HG03342 (cell line): ENCODE measurements around the gene SELENOI.
"Not testable (repeated sequence)": the region's sequence is repeated elsewhere in the genome, so short reads cannot be mapped to it uniquely, and the experiment has no call there.

Source experiments
- ATAC-seq: cut with Tn5 transposase; IDR thresholded peaks from one replicate; pipeline ENCODE4 v1.9.1; 2021; ENCODE audit warnings: mild to moderate bottlenecking, moderate library complexity; ENCODE audit not compliant: unreplicated experiment

Gene SELENOI

DNA sequence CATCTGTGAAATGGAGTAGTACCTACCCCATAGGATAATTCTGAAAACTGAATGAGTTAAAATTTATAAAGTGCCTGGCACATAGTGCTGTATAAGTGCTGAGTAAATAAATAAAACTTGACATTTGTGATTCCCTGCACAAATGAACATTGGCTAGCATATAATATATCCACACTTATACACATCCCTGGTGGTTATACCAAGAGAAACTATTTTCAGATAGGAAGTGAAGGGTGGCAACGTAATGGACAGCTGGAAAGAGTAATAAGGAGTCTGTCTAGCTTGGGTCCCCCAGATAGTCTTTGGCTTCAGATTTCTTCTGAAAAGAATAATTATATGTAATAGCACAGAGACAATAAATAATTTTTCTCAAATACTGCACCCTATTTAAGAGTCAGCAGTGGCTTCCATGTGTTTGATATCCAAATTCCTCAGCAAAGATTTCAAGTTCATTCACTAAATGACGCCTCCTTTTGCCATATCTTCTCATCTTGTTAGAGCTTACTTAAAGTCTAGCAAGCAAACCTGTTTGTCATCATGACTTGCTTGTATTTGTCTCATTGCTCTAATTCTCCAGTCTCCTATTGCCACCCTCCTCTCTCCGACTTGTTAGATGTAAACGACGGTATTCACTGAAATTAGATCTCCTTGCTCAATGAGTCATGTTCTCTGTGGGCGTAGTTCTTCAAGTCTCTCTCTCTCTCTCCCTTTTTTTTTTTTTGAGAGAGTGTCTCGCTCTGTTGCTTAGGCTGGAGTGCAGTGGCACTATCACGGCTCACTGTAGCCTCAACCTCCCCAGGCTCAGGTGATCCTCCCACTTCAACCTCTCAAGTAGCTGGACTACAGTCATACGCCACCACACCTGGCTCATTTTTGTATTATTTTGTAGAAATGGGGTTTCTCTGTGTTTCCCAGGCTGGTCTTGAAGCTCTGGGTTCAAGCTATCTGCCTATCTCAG, 9.4 kb downstream of the SELENOI start:
- ATAC-seq, result no peak

DNA sequence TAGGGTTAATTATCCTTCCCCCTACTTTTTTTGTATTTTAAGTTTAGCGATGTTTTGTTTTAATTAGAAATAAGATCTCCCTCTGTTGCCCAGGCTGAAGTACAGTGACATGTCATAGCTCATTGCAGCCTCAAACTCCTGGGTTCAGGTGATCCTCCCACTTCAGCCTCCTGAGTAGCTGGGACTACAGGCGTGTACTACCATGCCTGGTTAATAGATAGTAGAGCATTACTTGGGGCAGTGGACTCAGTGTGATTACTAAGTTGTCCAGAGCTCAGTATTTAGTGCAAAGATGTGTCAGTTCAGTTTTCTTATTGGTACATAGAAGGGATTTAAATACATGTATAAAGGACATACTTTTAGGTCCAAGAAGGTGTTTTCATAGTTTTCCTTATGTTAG, 10.2 kb downstream of the SELENOI start:
- ATAC-seq, result no peak

DNA sequence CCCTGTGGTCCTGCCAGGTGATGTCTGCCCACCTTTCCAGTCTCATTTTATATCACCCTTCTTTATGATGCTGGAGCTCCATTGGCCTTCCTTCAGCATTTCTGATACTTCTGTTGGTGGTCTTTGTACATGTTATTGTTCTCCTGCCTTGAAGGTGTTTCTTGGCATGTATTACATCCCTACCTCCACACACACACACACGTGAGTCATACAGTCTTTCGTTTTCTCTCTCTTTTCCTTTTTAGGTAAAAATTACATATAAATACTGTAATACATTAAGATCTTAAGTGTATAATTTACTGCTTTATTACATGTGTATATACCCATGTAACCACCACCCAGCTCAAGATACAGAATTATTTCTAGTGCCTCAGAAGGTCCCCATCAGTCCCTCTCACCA, 10.8 kb downstream of the SELENOI start:
- no peak for ATAC-seq

DNA sequence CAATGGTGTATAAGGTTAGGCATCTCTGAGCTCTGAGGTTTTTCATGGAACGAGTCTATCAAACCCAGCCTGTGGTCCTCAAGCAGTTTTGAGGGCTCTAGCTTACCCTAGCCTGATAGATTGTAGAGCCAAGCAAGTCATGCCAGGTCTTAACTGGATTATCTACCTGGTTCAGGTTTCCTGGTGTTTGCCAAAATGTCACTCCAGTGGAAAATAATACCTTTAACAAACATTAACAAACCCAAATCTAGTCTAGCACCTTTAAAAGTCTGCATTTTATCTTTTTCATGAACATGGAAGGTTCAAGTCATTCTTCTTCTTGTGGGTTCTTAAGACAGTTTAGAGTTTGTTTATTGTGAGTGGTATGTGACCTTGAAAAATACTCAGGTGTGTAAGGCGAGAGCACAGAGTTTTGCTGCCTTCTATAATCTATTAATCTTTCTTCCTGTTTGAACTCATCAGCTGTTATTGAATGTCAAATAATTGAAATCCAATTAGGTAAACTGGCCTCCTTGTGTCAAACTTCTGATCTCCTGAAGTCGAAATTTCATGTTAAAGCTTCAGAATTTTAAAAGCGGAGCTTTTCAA, 14.0 kb downstream of the SELENOI start:
- ATAC-seq, result no peak

DNA sequence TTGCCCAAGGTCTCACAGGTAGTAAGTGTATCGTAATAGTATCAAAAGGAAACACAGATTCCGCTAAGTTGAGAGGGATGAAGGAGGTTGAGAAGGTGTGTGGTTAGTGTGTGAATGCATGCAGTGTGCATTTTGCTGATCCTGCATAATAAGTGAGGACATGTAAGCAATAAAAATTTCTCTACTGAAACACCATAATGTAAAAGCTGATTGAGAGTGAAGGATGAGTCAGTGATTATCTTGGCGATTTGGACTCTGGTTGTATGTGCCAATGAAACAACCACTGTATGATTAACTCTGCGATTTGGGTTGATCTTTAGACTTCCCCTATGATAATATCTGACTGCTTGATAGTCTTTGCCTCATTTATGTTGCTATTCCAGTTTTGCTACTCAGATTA, 17.4 kb downstream of the SELENOI start:
- no peak for ATAC-seq

DNA sequence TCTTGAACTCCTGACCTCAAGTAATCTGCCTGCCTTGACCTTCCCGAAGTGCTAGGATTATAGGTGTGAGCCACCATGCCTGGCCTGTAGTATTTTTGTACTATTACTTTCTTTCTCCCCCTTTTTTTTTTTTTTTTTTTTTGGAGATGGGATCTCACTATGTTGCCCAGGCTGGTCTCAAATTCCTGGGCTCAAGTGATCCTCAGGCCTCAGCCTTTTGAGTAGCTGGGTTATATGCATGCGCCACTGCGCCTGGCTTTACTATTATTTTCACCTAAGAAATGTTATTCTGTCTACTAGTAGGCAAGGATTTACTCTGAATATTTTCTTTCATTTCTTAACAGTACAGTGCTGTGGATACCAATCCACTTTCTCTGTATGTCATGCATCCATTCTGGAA, 18.0 kb downstream of the SELENOI start:
- ATAC-seq, result no peak

DNA sequence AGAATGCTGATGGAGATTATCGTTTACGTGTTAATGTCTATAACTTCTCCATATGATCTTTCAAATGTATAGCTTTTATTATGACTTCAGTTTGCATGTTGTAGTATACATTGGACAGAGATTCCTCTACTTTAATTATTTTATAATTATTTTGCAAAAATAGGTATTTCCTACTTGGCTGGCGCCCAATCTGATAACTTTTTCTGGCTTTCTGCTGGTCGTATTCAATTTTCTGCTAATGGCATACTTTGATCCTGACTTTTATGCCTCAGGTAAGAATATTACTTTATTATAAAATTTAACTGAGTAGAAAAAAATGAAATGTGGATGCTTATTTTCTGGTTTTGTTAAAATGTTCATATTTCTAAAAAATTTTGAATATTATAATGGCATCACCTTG, 18.7 kb downstream of the SELENOI start:
- no peak for ATAC-seq

DNA sequence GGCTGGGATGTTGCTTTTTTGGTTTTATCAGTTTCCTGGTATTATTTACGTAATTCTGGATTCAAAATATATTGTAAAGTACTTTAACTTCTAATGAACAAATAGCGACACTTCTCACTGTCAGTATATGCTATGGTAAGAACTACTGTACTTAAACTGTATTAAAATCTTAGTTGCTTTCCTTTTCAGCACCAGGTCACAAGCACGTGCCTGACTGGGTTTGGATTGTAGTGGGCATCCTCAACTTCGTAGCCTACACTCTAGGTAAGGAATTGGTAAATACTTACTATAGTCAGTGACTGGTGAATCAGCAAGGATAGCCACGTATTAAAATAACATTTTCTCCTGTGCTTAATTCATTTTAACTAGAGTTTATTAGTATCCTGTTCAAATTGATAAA, 21.0 kb downstream of the SELENOI start:
- ATAC-seq, result no peak

DNA sequence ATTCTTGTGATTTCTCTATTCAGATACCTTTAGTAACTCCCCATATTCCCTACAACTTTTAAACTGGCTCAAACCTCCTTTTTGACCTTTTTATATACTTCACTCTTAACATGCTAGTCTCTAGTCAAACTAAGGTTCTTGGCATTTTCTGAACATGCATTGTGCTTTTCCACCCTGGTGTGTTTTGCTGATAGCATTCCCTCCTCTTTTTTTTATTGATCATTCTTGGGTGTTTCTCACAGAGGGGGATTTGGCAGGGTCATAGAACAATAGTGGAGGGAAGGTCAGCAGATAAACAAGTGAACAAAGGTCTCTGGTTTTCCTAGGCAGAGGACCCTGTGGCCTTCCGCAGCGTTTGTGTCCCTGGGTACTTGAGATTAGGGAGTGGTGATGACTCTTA, 23.7 kb downstream of the SELENOI start:
- ATAC-seq, result not testable (repeated sequence)

DNA sequence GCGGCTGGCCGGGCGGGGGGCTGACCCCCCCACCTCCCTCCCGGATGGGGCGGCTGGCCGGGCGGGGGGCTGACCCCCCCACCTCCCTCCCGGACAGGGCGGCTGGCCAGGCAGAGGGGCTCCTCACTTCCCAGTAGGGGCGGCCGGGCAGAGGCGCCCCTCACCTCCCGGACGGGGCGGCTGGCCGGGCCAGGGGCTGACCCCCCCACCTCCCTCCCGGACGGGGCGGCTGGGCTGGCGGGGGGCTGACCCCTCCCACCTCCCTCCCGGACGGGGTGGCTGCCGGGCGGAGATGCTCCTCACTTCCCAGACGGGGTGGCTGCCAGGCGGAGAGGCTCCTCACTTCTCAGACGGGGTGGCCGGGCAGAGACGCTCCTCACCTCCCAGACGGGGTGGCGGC, 25.0 kb downstream of the SELENOI start:
- not testable (repeated sequence) for ATAC-seq

DNA sequence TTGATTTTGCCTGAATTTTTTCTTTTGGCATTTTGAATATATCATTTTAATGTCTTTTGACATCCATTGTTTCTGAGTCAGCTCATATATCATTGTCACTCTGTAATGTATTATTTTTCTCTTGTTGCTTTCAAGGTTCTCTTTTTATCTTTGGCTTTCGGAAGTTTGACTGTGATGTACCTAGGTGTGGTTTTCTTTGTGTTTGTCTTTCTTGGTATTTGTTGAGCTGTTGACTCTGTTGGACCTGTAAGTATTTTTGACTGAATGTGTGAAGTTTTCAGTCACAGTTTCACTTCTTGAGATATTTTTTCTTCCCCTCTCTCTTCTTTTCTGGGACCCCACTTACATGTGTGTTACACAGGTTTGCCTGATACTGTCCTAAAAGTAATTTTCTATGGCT, 30.9 kb downstream of the SELENOI start:
- no peak for ATAC-seq

DNA sequence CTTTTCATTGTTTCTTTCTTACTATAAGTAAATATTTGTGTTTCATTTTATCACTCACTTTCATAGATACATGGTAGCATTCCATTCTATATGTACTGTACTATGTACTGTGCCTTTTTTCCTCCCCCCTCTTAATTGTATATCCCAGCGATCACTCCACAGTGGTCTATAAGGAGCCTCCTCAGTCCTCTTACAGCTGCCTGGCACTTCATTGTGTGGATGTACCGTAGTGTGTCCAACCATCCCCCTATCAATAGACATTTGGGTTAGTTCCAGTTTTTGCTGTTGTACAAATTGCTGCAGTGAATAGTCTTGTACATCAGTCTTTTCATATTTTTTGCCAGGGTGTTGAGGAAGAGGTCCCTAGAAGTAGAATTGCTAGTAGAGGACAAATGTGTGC, 34.3 kb downstream of the SELENOI start:
- no peak for ATAC-seq

DNA sequence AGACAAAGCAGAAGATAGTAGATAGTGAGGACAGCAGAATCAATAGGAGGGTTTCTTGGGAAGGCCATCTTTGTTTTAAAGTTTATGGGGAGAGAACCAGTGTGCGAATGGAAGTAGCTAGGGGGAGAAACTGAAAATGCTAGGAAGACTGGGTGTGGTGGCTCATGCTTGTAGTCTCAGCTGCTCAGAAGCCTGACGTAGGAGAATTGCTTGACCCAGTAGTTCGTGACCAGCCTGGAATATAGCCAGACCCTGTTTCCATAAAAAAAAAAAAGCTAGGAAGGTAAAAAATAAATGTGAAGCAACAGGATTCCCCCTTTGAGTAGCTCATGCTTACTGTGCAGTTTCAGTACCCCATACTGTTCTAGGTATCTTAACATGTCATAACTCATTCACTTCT, 36.6 kb downstream of the SELENOI start:
- ATAC-seq, result no peak

DNA sequence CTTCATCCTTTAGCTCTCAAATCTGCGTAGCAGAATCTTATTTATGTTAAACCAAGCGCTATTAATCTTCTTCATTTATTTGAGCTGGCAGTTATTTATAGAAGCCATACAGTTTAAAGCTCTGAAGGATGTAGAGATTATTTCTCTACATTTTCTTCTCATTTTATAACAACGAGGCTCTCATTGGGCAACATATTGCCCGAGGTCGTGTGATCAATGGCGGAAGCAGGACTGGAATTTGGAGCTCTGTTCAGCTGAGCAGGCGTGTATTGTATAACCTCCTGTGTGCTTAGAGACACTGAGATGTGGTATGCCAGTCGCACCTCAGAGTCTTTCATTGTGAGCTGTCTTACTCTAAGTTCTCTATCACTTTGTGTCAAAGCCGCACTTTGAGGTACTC, 38.2 kb downstream of the SELENOI start:
- ATAC-seq, result no peak

DNA sequence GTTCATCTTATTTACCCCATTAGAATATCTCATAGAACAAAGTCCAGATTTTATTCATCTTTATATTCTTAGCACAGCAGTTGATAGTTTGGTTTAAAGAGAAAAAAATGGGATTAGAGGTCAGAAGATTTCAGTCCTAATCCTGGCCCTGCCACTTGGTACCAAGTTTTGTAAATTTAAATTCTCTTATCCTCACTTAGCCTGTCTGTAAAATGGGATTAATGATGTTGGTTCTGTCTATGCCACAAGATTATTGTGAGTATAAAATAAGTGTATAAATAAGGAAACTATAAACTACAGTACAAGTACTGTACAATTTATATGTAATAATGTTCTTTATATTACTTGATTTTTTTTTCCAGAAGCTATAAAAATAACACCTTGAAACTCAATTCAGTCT, 38.7 kb downstream of the SELENOI start:
- no peak for ATAC-seq

DNA sequence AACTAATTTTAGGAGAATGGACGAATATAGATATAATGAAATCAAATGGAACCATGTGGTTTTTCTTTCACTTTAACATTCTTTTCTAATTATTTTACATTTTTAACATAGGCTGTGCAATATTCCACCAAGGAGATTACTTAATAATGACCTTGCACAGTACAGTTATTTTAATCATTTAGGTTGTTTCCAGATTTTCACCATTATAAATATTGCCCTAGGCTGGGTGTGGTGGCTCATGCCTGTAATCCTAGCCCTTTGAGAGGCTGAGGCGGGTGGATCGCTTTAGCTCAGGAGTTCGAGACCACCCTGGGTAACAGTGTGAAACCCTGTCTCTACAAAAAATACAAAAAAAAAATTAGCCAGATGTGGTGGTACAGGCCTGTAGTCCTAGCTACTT, 41.2 kb downstream of the SELENOI start:
- no peak for ATAC-seq

DNA sequence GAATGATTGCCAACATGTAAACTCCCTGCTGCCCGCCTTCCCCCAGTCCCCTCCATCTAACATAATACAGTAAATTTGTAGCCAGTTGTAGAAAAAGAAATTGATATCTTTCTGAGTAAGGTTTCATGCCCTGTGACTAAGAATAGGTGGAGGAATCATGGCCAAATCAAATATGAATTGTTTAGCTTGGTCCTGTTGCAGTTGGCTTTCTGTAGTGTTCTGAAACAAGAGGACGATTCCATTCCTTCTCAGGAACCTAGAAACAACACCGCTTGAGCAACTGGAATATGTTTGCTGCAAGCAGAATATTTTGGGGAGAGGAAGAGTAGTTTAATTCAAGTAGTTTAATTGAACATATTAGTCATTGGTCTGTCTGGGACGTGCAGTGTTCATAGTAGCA, 48.8 kb downstream of the SELENOI start:
- no peak for ATAC-seq

DNA sequence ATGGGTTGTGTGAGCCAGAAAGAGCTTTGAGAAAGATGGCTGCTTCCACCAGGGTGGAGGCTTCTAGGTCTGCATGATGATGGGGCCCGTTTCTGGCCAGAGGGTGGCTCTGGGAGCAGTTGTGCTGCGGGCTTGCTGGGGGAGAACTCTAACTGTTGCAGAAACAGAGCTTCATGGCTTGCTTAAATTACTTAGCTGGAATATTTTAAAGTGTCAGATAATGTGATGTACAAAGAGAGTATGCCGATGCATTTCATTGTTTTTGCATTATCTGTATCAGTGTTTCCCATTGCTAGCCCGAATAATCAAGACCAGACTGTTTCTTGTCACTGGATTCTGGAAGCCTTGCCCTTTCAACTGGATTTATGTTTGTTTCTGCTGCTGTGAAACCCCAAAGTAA, 49.5 kb downstream of the SELENOI start:
- ATAC-seq, result no peak

DNA sequence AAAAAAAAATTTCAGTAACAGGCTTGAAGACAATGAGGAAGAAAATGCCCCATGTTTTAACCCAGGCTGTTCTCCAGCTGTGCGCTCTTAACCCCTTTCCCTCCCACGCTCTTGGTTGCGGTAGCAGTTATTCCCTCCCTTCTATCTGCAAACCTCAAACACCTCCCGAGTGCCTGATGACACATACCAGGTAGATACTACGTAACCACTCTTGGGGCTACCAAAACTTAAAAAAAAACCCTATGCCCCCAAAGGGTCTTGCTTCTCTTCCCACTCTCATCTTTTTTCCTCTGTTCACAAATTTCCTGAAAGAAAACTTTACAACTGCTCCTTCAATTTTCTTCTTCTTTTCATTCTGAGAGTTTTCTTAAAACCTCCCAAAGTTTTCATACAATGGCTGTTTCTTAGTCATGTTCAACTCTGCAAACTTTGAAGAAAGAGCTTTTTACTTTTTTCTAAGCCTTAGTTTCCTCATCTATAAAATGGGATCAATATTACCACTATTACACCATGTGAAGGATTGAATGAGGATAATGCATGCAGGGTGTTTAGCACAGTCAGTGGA, 50.9 kb downstream of the SELENOI start:
- ATAC-seq, result no peak

DNA sequence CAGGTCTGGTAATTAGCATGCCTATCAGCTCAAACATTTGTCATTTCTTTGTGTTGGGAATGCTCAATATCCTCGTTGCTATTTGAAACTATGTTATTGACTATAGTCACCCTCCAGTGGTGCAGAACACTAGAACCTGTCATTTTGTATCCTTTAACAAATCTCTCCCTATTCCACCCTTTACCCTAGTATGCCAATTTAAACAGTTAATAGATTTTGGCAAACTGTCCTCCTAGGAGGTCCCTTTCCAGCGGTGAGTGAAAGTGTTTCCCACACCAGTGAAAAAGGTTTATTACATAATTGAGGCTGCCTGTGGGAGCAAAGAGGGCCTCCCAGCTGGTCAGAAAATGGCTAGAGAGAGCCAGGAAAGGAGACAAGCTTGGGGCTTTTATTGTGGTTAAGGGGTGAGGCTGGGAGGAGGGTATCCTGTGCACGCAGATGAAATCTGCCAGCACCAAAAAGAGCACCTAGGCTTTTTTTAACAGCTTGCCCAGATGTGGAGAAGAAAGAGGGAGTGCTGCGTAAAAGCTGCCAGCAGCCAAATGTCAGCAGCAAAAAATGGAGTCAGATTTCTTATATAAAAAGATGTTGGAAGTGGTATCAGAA, 53.9 kb downstream of the SELENOI start:
- no peak for ATAC-seq

DNA sequence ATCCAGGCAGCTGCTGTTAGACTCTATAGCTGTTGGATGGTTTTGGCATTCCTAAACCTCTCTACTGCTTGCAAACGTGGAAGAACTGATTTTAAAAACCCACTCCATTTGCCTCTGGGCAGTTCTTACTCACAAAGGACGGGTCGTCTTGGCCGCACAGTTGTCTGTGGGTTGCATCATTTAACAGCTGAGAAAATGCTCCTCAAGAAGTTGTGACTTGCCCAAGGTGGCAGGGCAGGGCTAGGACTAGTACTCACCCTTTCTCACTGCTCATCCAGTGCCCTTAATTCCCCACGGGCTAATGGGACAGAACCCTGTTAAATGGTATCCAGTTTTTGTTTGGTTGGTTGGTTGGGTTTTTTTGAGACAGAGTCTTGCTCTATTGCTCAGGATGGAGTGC, 54.8 kb downstream of the SELENOI start:
- no peak for ATAC-seq
